CD14-positive monocyte (primary cell): ENCODE results near the gene IL18R1. TPM values are rescaled to one million over a fixed set of nuclear protein-coding genes. Genes with fewer than 3 reads are reported as not detected.

Source experiments
- DNase-seq, 3 donors: peaks; one replicate each; pipeline ENCODE4 v3.0.0-alpha.2; 2011 to 2022
- H2AFZ ChIP-seq: 2 replicates; pipeline ENCODE4 v1.6.0; 2012; ENCODE audit warnings: mild to moderate bottlenecking, low read depth, low read length, inconsistent platforms; ENCODE audit not compliant: insufficient read depth, poor library complexity, severe bottlenecking
- H3K27ac ChIP-seq, 2 donors: 1 replicate in 1 of 2; 2 replicates in 1 of 2; pipeline ENCODE4 v1.5.1; 2012 to 2013; ENCODE audit warnings: low read length in 2 of 2, control low read depth in 1 of 2, inconsistent platforms in 1 of 2, low read depth in 1 of 2, mild to moderate bottlenecking in 1 of 2
- H3K27me3 ChIP-seq, 2 donors: one replicate each; pipeline versions ENCODE4 v1.6.0 to v1.6.1; 2011 to 2013; ENCODE audit warnings: low read length in 2 of 2; ENCODE audit not compliant: control insufficient read depth in 2 of 2, insufficient read depth in 2 of 2
- H3K36me3 ChIP-seq, 2 donors: replicated peaks in 1 of 2; 1 replicate in 1 of 2; 2 replicates in 1 of 2; pipeline versions ENCODE4 v1.5.1 to v1.6.1; 2012 to 2013; ENCODE audit warnings: low read length in 2 of 2, control low read depth in 1 of 2, inconsistent platforms in 1 of 2, mild to moderate bottlenecking in 1 of 2; ENCODE audit not compliant: insufficient read depth in 2 of 2, control insufficient read depth in 1 of 2
- H3K4me1 ChIP-seq, 2 donors: 1 replicate in 1 of 2; 2 replicates in 1 of 2; pipeline versions ENCODE4 v1.5.1 to v1.6.1; 2012 to 2013; ENCODE audit warnings: low read length in 2 of 2, control low read depth in 1 of 2, inconsistent platforms in 1 of 2, mild to moderate bottlenecking in 1 of 2, moderate library complexity in 1 of 2; ENCODE audit not compliant: insufficient read depth in 2 of 2, control insufficient read depth in 1 of 2
- H3K4me2 ChIP-seq: replicated peaks from 2 replicates; pipeline ENCODE3; 2012; ENCODE audit warnings: low read length, moderate library complexity, mild to moderate bottlenecking; ENCODE audit not compliant: poor library complexity, severe bottlenecking; ENCODE audit errors: extremely low read depth
- H3K4me3 ChIP-seq, 3 experiments: fragments of 200-600 bp in 1 of 3; sonication (generic) in 1 of 3; replicated peaks in 1 of 3; 1 replicate in 2 of 3; 2 replicates in 1 of 3; pipeline ENCODE4 v1.5.1; 2011 to 2013; ENCODE audit warnings: low read length in 3 of 3, mild to moderate bottlenecking in 3 of 3, control low read depth in 2 of 3, low read depth in 2 of 3, inconsistent platforms in 1 of 3, moderate library complexity in 1 of 3
- H3K79me2 ChIP-seq: 2 replicates; pipeline ENCODE4 v1.6.0; 2012; ENCODE audit warnings: mild to moderate bottlenecking, control low read depth, inconsistent platforms, low read length, moderate library complexity; ENCODE audit not compliant: insufficient read depth
- H3K9ac ChIP-seq: 2 replicates; pipeline ENCODE4 v1.6.0; 2017; ENCODE audit warnings: low read length, mild to moderate bottlenecking; ENCODE audit not compliant: insufficient read depth, poor library complexity, severe bottlenecking
- H3K9me3 ChIP-seq, 2 donors: replicated peaks in 1 of 2; 1 replicate in 1 of 2; 2 replicates in 1 of 2; pipeline versions ENCODE4 v1.5.1 to v1.6.1; 2012 to 2013; ENCODE audit warnings: low read length in 2 of 2, control low read depth in 1 of 2; ENCODE audit not compliant: control insufficient read depth in 1 of 2, insufficient read depth in 1 of 2
- H4K20me1 ChIP-seq: 2 replicates; pipeline ENCODE4 v1.6.0; 2012; ENCODE audit warnings: mild to moderate bottlenecking, low read length, control low read depth, moderate library complexity; ENCODE audit not compliant: insufficient read depth
- H3K27ac Mint-ChIP-seq, 7 donors: one replicate each; pipeline ENCODE4 v1.8.0; 2020; ENCODE audit warnings: mild to moderate bottlenecking in 7 of 7, mixed read lengths in 7 of 7, moderate library complexity in 6 of 7, inconsistent platforms in 2 of 7
- H3K27me3 Mint-ChIP-seq, 3 donors: one replicate each; pipeline ENCODE4 v1.8.0; 2021 to 2022; ENCODE audit warnings: low read depth in 3 of 3, mild to moderate bottlenecking in 3 of 3, mixed read lengths in 3 of 3, moderate library complexity in 3 of 3, inconsistent platforms in 1 of 3
- H3K36me3 Mint-ChIP-seq, 2 donors: one replicate each; pipeline ENCODE4 v1.8.0; 2020; ENCODE audit warnings: mixed read lengths in 2 of 2, inconsistent platforms in 1 of 2, mild to moderate bottlenecking in 1 of 2
- H3K4me1 Mint-ChIP-seq: one replicate; pipeline ENCODE4 v1.8.0; 2020; ENCODE audit warnings: mild to moderate bottlenecking, mixed read lengths
- H3K4me3 Mint-ChIP-seq, 2 donors: one replicate each; pipeline ENCODE4 v1.8.0; 2020; ENCODE audit warnings: mild to moderate bottlenecking in 2 of 2, mixed read lengths in 2 of 2, moderate library complexity in 1 of 2
- H3K9me3 Mint-ChIP-seq, 7 donors: one replicate each; pipeline ENCODE4 v1.8.0; 2020 to 2022; ENCODE audit warnings: mixed read lengths in 7 of 7, mild to moderate bottlenecking in 6 of 7, moderate library complexity in 6 of 7, inconsistent platforms in 2 of 7
- WGBS: methylation state at CpG from one replicate; pipeline ENCODE4 v1.1.5; 2013; ENCODE audit warnings: missing lambda C conversion rate; ENCODE audit not compliant: insufficient coverage; 5-methylcytosine and 5-hydroxymethylcytosine counted together
- intact Hi-C, 2 donors: fragments of 100-400 bp; cut with micrococcal nuclease; formaldehyde crosslinking; loops; one replicate each; pipeline versions ENCODE4 v1.15.0 to v1.15.1; 2023
- polyA plus RNA-seq, 3 donors: library from polyadenylated mRNA; depleted of rRNA in 1 of 3; unstranded in 2 of 3; stranded (reverse) in 1 of 3; fragments of 300-500 nt in 2 of 3; fragments of >200 nt in 1 of 3; fragmentation: Illumina TruSeq in 2 of 3; gene quantifications; 1 replicate in 2 of 3; 2 replicates in 1 of 3; pipeline ENCODE4 v1.2.3, GENCODE V29; 2012 to 2021
- TF ChIP-seq, protein P1 (sequence below): fragments of 200-600 bp; IDR thresholded peaks from one replicate; pipeline ENCODE4 v1.8.0; 2022; ENCODE audit warnings: antibody characterized with exemption, mild to moderate bottlenecking

The IL18R1 gene
- polyA plus RNA-seq, 3 donors, result 0.03 to 0.15 (median 0.11) TPM

DNA sequence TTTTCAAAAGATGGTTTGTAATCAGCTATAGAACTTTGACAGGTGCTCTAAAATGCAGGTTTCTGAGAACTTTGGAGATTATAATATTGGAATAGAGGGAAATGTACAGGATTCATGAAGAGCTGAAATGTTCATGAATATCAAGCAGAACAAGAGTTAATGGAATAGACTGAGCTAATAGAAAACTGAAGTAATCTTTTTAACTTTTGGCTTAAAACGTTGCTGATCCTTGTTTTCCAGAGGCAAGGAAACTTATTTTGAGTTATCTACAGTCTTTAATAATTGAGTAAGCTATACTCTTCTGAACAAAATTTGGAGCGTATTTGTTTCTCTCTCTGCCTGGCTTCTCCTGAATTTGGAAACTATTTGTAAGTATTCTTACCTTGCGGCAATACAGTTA is 56.6 kb downstream of the IL18R1 start:
- Histone ChIP-seq H3K27ac (no peak overlapping the region), H3K4me3 (no peak overlapping the region), H3K9ac (no peak overlapping the region), H3K4me2 (no peak overlapping the region), H3K4me1 (no peaks in the 10 kb centered on the region), H4K20me1 (no peaks in the 10 kb centered on the region), H3K9me3 (peaks cover 11 to 14% of the 10 kb centered on the region in 2 donors), H3K27me3 (no peaks in the 10 kb centered on the region), H3K36me3 (no peaks in the 10 kb centered on the region), H3K79me2 (no peaks in the 10 kb centered on the region), H2AFZ (no peak overlapping the region)
- no peak overlapping the region for H3K4me3 Mint-ChIP-seq
- peaks cover 8 to 27% (median 18%) of the 10 kb centered on the region in 7 donors for H3K9me3 Mint-ChIP-seq
- H3K36me3 Mint-ChIP-seq, result peaks cover 0 to 3% of the 10 kb centered on the region in 2 donors
- H3K4me1 Mint-ChIP-seq, result peaks cover 3% of the 10 kb centered on the region
- no peak for DNase-seq
- H3K27me3 Mint-ChIP-seq, result no peaks in the 10 kb centered on the region
- intact Hi-C loops, result no loop called here
- WGBS, result 100% methylated on average over 1 of the region's 3 CpGs
- no peak overlapping the region for H3K27ac Mint-ChIP-seq
- TF ChIP-seq, protein P1, sequence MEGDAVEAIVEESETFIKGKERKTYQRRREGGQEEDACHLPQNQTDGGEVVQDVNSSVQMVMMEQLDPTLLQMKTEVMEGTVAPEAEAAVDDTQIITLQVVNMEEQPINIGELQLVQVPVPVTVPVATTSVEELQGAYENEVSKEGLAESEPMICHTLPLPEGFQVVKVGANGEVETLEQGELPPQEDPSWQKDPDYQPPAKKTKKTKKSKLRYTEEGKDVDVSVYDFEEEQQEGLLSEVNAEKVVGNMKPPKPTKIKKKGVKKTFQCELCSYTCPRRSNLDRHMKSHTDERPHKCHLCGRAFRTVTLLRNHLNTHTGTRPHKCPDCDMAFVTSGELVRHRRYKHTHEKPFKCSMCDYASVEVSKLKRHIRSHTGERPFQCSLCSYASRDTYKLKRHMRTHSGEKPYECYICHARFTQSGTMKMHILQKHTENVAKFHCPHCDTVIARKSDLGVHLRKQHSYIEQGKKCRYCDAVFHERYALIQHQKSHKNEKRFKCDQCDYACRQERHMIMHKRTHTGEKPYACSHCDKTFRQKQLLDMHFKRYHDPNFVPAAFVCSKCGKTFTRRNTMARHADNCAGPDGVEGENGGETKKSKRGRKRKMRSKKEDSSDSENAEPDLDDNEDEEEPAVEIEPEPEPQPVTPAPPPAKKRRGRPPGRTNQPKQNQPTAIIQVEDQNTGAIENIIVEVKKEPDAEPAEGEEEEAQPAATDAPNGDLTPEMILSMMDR, result no peak

DNA sequence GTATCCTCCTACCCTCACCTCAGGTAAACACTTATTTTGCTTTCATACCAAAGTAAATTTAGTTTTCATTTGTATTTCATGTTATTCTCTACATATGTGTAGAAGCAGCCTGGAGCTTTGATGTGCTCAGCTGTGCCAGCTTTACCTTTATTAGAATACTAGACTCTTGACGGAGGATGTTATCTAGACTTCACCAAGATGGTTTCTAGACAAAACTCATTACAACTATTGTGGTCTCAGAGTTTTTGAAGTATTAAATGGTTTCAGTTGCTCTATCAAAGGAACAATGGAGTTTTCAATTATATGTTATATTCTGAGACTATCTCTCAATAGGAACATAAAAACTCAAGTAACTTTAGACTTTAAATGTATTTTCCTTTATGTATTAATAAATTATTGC is 62.4 kb downstream of the IL18R1 start:
- Histone ChIP-seq H3K27me3 (no peaks in the 10 kb centered on the region), H3K4me2 (peak overlapping the region; percentile 21), H2AFZ (no peak overlapping the region), H3K27ac (no peak overlapping the region), H3K9me3 (no peaks in the 10 kb centered on the region), H3K9ac (no peak overlapping the region), H3K4me1 (peaks cover 39 to 48% of the 10 kb centered on the region in 2 donors), H3K4me3 (no peak overlapping the region), H4K20me1 (no peaks in the 10 kb centered on the region), H3K36me3 (no peaks in the 10 kb centered on the region), H3K79me2 (no peaks in the 10 kb centered on the region)
- DNase-seq, result no peak
- H3K27ac Mint-ChIP-seq, result peak overlapping the region in 1 of 7 donors; percentile 6
- H3K27me3 Mint-ChIP-seq, result peaks cover 0 to 2% (median 0%) of the 10 kb centered on the region in 3 donors
- TF ChIP-seq, protein P1, result no peak
- H3K36me3 Mint-ChIP-seq, result peaks cover 0 to 4% of the 10 kb centered on the region in 2 donors
- H3K4me3 Mint-ChIP-seq, result no peak overlapping the region
- peaks cover 49% of the 10 kb centered on the region for H3K4me1 Mint-ChIP-seq
- WGBS, result no CpG with 5 or more reads among the region's 1 CpG
- intact Hi-C loops, result no loop called here
- H3K9me3 Mint-ChIP-seq, result peaks cover 0 to 6% (median 6%) of the 10 kb centered on the region in 7 donors
